Lung (tissue), 12 donors: Measurements from ENCODE around the gene FER. TPM values are rescaled to one million over a fixed set of nuclear protein-coding genes. Genes with fewer than 3 reads are reported as not detected.

Source experiments
- ATAC-seq: fragments of 200-7000 bp; cut with Tn5 transposase; one replicate; pipeline ENCODE4 v1.9.1; 2020; ENCODE audit warnings: moderate number of reproducible peaks; ENCODE audit not compliant: insufficient read depth, low FRiP score
- DNase-seq, 3 donors: peaks; one replicate each; pipeline ENCODE4 v3.0.0-alpha.2; 2013 to 2017
- H3K27ac ChIP-seq, 2 donors: one replicate each; pipeline ENCODE4 v1.5.1; 2013; ENCODE audit warnings: mild to moderate bottlenecking in 2 of 2, moderate library complexity in 2 of 2, control low read depth in 1 of 2, inconsistent platforms in 1 of 2, low read depth in 1 of 2, low read length in 1 of 2
- H3K27me3 ChIP-seq, 3 donors: one replicate each; pipeline ENCODE4 v1.5.1; 2013; ENCODE audit warnings: low read length in 2 of 3; ENCODE audit not compliant: control insufficient read depth in 3 of 3, insufficient read depth in 3 of 3
- H3K36me3 ChIP-seq, 4 donors: one replicate each; pipeline ENCODE4 v1.5.1; 2013; ENCODE audit warnings: low read length in 4 of 4, mild to moderate bottlenecking in 1 of 4, moderate library complexity in 1 of 4; ENCODE audit not compliant: control insufficient read depth in 4 of 4, insufficient read depth in 4 of 4
- H3K4me1 ChIP-seq, 5 donors: one replicate each; pipeline ENCODE4 v1.5.1; 2013; ENCODE audit warnings: low read length in 5 of 5, mild to moderate bottlenecking in 2 of 5, moderate library complexity in 1 of 5; ENCODE audit not compliant: control insufficient read depth in 5 of 5, insufficient read depth in 5 of 5
- H3K4me3 ChIP-seq: one replicate; pipeline ENCODE4 v1.5.1; 2013; ENCODE audit warnings: mild to moderate bottlenecking, control low read depth, moderate library complexity
- H3K9ac ChIP-seq, 2 donors: one replicate each; pipeline ENCODE4 v1.5.1; 2013; ENCODE audit warnings: low read length in 2 of 2, control low read depth in 1 of 2; ENCODE audit not compliant: insufficient read depth in 1 of 2
- H3K9me3 ChIP-seq, 4 donors: one replicate each; pipeline ENCODE4 v1.5.1; 2013; ENCODE audit warnings: low read length in 3 of 4, mild to moderate bottlenecking in 1 of 4, moderate library complexity in 1 of 4; ENCODE audit not compliant: control insufficient read depth in 4 of 4, insufficient read depth in 3 of 4
- CTCF ChIP-seq: IDR thresholded peaks from 2 replicates; pipeline ENCODE4 v1.5.1; 2012; ENCODE audit warnings: mild to moderate bottlenecking; ENCODE audit errors: control extremely low read depth, extremely low read depth
- WGBS, 2 donors: extraction: QIAGEN DNeasy Blood & Tissue Kit; methylation state at CpG; one replicate each; pipeline ENCODE4 v1.1.7; 2013; 5-methylcytosine and 5-hydroxymethylcytosine counted together
- polyA plus RNA-seq, 2 donors: library from polyadenylated mRNA; stranded (reverse); fragments of 200-250 nt; gene quantifications; one replicate each; pipeline ENCODE4 v1.2.1, GENCODE V29; 2013
- total RNA-seq, 2 donors: library from RNA; depleted of rRNA in 1 of 2; stranded (reverse); fragments of >200 nt in 1 of 2; gene quantifications; one replicate each; pipeline ENCODE4 v1.2.1, GENCODE V29; 2014 to 2021
- donor health status: control.
- donor health status: control.
- donor health status: Bipolar disorder and iron deficiency.
- donor health status: healthy.
- donor health status: DM: yes; HTN: yes; CAD: no.

Gene FER
- total and polyA plus RNA-seq, 4 donors = 2.6 to 88.6 (median 12.2) TPM

GRCh38 chr5:108720391-108720790, 27.3 kb upstream of the FER start:
- H3K27ac ChIP-seq = no peak overlapping the region
- no peaks in the 10 kb centered on the region for H3K36me3 ChIP-seq
- no peak for ATAC-seq
- DNase-seq = no peak
- no peak overlapping the region for H3K4me3 ChIP-seq
- no peak overlapping the region for H3K9ac ChIP-seq
- H3K27me3 ChIP-seq = no peaks in the 10 kb centered on the region
- no peaks in the 10 kb centered on the region for H3K9me3 ChIP-seq
- peaks cover 0 to 3% (median 0%) of the 10 kb centered on the region in 5 donors for H3K4me1 ChIP-seq
- TF ChIP-seq CTCF = no peak

DNA sequence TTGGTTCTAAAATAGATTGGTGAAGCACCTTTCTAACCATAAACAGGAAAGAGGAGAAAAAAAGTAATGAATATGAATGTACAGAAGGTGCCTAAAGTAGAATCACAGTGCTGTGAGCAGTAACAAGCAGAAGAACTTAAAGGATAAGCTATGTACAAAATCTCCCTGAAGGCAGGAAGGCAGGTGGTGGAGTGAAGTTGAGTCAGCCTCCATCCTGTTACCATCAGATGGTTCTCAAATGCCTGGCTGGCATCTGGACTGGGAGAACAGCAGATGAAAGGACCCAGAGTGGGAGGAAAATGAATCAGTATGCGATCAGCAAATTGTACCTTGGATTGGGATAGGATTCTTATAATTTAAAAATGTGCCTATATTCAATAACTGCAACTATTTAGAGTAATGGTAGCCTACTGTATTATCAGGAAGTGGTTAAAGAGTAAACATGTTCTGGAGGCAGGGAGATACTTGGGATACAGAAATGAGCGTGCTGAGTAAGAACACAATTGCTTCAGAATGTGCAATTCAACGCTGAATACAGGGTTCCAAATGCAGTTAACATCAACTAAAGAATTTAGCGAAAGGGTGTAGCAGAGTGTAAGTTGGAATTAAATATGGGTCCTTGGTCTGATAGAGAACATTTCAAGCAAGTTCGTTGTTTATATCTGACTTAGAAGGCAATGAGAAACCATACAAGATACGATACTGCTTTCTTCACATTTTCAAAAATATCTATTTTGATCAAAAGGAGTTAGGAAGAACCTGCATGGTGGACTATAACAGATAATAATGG, 21.1 kb upstream of the FER start:
- Histone ChIP-seq H3K9ac (peak overlapping the region in 1 of 2 donors; percentile 90), H3K4me3 (no peak overlapping the region), H3K4me1 (peaks cover 0 to 21% (median 4%) of the 10 kb centered on the region in 5 donors), H3K27me3 (no peaks in the 10 kb centered on the region), H3K9me3 (no peaks in the 10 kb centered on the region), H3K27ac (peak overlapping the region in 1 of 2 donors; percentile 65), H3K36me3 (no peaks in the 10 kb centered on the region)
- WGBS, 2 donors = 69 to 74% methylated on average over 6 of the region's 6 CpGs
- ATAC-seq (no peak), DNase-seq (peak in 1 of 3 donors; percentile 22)
- no peak for TF ChIP-seq CTCF

DNA sequence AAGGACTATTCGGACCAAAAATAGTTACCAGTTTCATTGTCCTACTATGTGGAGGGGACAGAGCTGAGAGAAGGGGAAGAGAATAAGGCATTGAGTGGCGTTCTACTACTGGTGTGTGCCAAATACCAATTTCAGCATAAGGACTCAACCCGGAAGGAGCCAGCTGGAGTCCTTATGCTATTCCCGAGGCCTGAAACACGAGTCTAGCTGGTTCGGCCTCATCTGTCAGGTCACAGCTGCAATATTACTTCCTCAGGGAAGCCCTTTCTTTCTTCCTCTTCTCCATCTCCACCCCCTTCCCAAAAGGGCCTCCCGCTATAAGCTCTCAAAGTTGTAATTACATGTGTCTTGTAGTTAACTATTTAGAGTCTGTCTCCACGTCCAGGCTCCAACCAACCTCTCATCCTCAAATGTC, 20.5 kb upstream of the FER start:
- TF ChIP-seq CTCF = no peak
- peak overlapping the region; percentile 86 for H3K4me3 ChIP-seq
- WGBS, 2 donors = 11 to 15% methylated on average over 8 of the region's 8 CpGs
- no peaks in the 10 kb centered on the region for H3K36me3 ChIP-seq
- peaks cover 0 to 21% (median 4%) of the 10 kb centered on the region in 5 donors for H3K4me1 ChIP-seq
- H3K27me3 ChIP-seq = no peaks in the 10 kb centered on the region
- ATAC-seq (peak; percentile 25), DNase-seq (peak; percentile 81 to 93 (median 90))
- H3K27ac ChIP-seq = peak overlapping the region; percentile 67 to 99
- H3K9me3 ChIP-seq = no peaks in the 10 kb centered on the region
- peak overlapping the region; percentile 90 to 93 for H3K9ac ChIP-seq
